Bone marrow (tissue), 2 donors: ENCODE data around the gene LCAT.
A peak's percentile ranks its signal among the peaks of the same experiment; 100 is the strongest.

Experiments used
- DNase-seq, 2 donors: peaks; one replicate each; lab custom pipeline; 2025; lab: John Stamatoyannopoulos, UW

Gene LCAT

DNA sequence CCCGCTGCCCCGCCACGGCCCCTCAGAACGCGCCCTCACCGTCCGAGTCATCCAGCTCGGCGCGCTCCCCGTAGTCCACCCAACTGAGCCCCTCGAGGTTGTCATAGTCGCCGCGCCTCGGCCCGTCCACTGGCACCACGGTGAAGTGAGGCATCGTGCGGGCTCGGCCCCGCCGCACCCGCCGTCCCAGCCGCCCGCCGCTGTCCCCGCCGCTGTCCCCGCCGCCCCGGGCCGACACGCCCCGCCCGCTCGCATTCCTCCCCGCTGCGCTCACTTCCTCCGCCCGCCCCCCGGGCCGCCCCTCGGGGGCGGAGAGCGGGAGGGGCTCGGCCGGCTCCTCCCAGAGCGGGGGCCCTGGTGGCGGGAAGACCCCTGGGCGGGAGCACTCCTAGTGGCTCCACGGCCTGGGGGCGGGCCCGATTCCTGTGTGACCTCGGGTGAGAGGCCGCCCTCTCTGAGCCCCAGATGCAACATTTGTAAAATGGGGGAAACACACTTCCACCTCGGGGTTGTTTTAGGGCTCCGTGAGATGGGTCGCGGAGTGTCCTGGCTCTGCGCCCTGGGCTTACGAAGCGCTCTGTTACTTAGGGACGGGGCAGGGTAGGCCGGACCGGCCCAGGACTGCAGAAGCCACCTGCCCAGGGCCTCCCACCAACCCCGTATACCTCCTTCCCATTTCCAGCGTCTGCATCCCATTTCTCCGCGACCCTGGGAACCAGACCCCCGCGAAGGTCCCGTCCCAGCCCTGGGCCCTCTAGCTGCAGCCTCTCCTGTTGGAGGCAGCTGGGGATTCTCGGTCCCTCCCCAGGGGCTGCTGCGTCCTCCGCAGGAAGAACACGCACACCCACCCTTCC lies 24.7 kb upstream of the LCAT start, which contains the start of gene SLC12A4:
Gene SLC12A4 (minus strand): TSS at position 238 of the 854 bp plus-strand sequence. CDS start 84 bp downstream, at position 154.
- DNase-seq: peak; percentile 26 to 51

GRCh38 chr16:67967958-67968399 lies 24.1 kb upstream of the LCAT start:
- peak in 1 of 2 donors; percentile 12 for DNase-seq

- DNase-seq: no peak
Measured at GRCh38 chr16:67967183-67967957, 23.4 kb upstream of the LCAT start.

DNA sequence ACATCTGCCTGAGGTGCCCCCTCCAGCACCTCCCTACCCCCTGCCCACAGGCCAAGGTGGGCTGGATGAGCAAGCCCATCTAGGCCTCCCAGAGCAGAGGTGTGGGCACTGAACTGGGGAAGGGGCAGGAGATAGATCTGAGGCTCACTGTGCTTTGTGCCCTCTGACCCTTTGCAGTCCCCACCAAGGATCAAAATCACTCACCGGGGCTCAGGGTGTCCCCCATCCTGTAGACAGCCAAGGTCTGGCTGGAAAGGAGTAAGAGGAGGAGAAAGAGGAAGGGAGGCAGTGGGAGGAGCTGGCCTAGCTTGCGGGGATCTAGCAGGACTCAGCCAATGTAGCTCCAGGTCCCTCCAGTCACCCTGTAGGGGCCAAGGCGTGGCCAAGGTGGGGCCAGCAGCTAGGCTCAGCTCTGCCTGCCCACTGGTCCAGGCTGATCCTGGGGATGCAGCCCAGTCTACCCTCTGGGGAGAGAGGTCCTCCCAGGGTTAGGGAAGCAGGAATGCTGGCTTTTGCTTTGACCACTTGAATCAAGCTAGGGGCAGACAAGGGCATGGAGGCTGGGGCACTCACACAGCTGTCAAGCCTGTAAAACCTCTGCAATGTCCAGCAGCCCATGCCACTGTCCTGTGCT lies 22.7 kb upstream of the LCAT start:
- no peak for DNase-seq

- DNase-seq: no peak
Measured at GRCh38 chr16:67965668-67966548, 22.0 kb upstream of the LCAT start.

GRCh38 chr16:67964477-67965131 lies 20.7 kb upstream of the LCAT start:
- DNase-seq: no peak

GRCh38 chr16:67963662-67964321 lies 19.9 kb upstream of the LCAT start:
- no peak for DNase-seq

- DNase-seq: no peak
Measured at GRCh38 chr16:67963292-67963661, 19.4 kb upstream of the LCAT start.

DNA sequence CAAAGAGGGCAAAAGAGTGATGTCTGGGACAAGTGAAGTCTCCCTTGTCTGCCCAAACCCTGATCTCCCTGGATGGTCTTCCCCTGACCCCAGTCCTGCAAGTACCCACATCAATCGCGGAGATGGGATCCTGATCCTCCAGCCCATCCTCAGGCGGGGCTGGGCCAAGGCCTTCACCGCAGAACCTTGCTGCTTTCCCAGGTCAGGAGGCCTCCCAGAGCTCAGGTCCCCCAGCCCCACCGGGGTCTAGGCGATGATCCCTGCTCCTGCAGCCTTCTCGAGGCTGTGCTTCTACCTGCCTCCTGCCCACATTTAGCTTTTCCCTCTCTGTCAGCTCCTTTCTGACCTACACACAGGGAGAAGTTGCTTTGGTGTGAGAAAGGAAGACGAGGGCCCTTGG lies 18.2 kb upstream of the LCAT start:
- DNase-seq: no peak

DNA sequence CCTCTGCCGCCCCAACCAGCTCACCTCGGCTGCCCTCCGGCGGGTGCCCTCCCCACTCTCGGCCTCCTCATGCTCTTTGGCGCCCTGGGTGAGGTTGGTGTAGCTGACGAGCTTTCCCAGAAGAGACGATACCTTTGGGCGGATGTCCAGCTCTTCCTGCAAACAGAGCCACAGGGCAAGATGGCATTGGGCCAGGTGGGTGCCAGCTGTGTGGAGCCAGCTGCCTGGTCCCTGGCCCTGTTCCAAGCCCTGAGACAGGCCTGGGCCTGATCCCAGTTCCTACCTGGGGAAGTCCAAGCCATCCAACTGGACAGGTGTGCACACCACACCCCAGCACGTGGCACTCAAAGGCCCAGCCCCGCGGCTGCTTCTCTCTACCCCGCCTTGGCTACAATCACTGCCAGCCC lies 17.6 kb upstream of the LCAT start:
- no peak for DNase-seq

GRCh38 chr16:67959536-67960329 lies 15.8 kb upstream of the LCAT start:
- DNase-seq: no peak

DNA sequence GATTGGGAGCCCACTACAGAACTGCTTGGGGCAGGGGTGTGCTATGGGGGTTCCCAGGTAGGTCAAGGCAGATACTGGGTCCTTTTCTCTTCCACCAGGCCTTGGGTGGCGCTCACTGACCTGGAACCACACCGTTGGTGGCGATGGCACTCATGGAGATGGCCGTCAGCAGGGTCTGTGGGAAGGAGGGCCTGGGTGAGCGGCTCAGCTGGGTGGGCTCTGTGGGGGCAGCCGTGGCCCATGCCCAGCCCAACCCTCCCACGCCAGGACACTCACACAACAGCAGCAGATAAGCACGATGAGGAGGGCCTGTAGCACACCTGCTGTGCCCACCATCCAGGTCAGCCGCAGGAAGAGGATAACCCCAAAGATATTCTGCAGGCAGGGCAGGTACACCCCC lies 13.7 kb upstream of the LCAT start:
- DNase-seq: no peak

GRCh38 chr16:67954421-67955196 lies 10.7 kb upstream of the LCAT start:
- no peak for DNase-seq

DNA sequence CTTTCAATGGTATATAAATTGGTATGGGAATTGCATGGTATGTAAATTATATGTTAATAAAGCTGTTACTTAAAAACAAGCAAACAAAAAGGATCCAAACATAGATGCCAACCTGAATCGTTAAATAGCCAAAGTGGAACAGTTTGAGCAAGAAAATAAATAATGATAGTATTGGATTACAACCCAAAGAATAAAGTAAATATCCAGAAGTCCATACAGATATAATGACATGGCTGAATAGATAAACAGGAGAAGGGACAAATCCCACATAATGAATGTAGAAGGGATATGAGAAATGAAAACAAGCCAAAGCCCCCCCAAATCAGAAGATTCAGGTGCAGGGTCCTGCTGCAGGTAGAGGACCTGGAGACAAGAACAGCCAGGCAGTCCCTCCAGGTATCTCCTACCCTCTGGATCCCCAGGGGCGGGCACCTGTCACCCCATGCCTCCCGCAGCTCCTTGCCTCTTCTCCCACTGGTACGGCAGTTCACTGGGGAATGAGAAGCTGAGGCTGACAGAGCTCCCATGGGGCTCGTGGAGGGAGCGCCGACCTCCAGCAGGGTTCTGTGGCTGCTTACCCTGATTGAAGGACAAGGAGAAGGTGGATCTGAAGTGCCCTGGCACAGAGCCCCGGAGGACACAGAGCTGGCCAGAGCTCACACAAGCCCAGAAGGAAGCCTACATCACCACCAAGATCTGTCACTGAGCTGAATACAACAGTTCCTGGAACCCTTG lies 9.9 kb upstream of the LCAT start:
- no peak for DNase-seq

- no peak for DNase-seq
Measured at GRCh38 chr16:67951485-67951884, 7.6 kb upstream of the LCAT start.

- DNase-seq: no peak
Measured at GRCh38 chr16:67950335-67950843, 6.5 kb upstream of the LCAT start.

- no peak for DNase-seq
Measured at GRCh38 chr16:67949645-67950044, 5.7 kb upstream of the LCAT start.

- no peak for DNase-seq
Measured at GRCh38 chr16:67948015-67948414, 4.1 kb upstream of the LCAT start.
